Fibroblast of the aortic adventitia (primary cell): Measurements from ENCODE around the gene MT4. TPM values are rescaled to one million over a fixed set of nuclear protein-coding genes. Genes with fewer than 3 reads are reported as not detected.

Experiments used
- DNase-seq: peaks from one replicate; pipeline ENCODE4 v3.0.0-alpha.2; 2010; ENCODE audit warnings: low read depth
- H3K4me3 ChIP-seq: 2 replicates; pipeline ENCODE4 v1.5.1; 2011; ENCODE audit warnings: low read depth, mild to moderate bottlenecking, control low read depth, low read length, moderate library complexity
- CTCF ChIP-seq: IDR thresholded peaks from 2 replicates; pipeline ENCODE4 v1.5.1; 2011; ENCODE audit warnings: mild to moderate bottlenecking, low read length, control low read depth, inconsistent platforms; ENCODE audit not compliant: insufficient read depth
- total RNA-seq: library from RNA; depleted of rRNA; stranded (reverse); fragments of >200 nt; gene quantifications from 2 replicates; pipeline ENCODE4 v1.2.3, GENCODE V29; 2012; ENCODE audit warnings: low replicate concordance

The MT4 gene
- total RNA-seq, 1 donor: not detected

GRCh38 chr16:56589141-56590039 is 24.5 kb downstream of the MT4 start, which contains the start of gene MT3:
Gene MT3 (plus strand): TSS chr16:56589528. CDS start chr16:56589591, 63 bp downstream.
- no peak for TF ChIP-seq CTCF
- no peak for DNase-seq
- H3K4me3 ChIP-seq: peak within 1 kb of the TSS; percentile 50

DNA sequence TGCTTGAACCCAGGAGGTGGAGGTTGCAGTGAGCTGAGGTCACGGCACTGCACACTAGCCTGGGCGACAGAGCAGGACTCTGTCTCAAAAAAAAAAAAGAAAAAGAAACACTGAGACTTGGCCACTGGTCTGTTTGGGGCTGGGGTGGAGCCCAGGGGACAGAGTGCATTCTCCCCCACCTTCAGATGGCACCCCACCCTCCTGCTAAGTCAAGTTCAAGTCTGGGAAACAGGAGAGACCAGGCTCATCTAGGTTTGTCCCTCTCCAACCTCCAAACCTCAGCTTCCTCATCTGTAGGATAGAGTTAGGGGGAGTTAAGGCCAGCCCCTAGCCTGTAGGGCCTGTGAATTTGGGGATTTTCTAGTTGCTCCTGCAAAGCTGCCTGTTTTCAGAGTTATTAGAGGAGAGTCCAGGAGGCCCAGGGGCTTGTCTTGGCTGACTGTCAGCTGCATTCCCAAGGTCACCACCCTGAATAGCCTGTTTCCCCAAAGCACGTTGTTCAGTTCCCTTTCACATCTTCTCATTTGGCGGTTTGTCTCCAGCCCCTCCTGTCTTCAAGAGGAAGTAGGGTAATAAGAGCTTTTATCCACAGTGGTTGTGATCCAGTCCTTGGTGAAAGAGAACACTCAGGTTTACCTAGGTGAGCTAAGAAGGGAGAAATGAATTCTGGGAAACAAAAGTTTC is 26.6 kb downstream of the MT4 start:
- no peak overlapping the region for H3K4me3 ChIP-seq
- no peak for TF ChIP-seq CTCF
- no peak for DNase-seq

GRCh38 chr16:56593573-56594291 is 28.9 kb downstream of the MT4 start:
- H3K4me3 ChIP-seq: no peak overlapping the region
- DNase-seq: no peak
- TF ChIP-seq CTCF: no peak

- no peak for TF ChIP-seq CTCF
- no peak for DNase-seq
- H3K4me3 ChIP-seq: no peak overlapping the region
Observed at GRCh38 chr16:56594292-56594619, 29.4 kb downstream of the MT4 start.

GRCh38 chr16:56600398-56600999 is 35.6 kb downstream of the MT4 start:
- H3K4me3 ChIP-seq: no peak overlapping the region
- TF ChIP-seq CTCF: peak; percentile 74
- peak; percentile 69 for DNase-seq

- H3K4me3 ChIP-seq: no peak overlapping the region
- DNase-seq: no peak
- TF ChIP-seq CTCF: no peak
Observed at GRCh38 chr16:56601325-56601724, 36.5 kb downstream of the MT4 start.
